Trophoblast cell (in vitro differentiated cells and primary cell): ENCODE data around the gene MYEOV.
A peak's percentile ranks its signal among the peaks of the same experiment; 100 is the strongest.

Experiments used
- DNase-seq, 2 donors: peaks; one replicate each; pipeline ENCODE4 v3.0.0-alpha.2; 2016
- H2AFZ ChIP-seq: 2 replicates; pipeline ENCODE4 v1.6.1; 2013; ENCODE audit warnings: low read length, moderate library complexity, mild to moderate bottlenecking; ENCODE audit not compliant: insufficient read depth, poor library complexity
- H2AK5ac ChIP-seq: 2 replicates; pipeline ENCODE4 v1.6.1; 2013; ENCODE audit warnings: mild to moderate bottlenecking, low read length
- H2BK120ac ChIP-seq: 2 replicates; pipeline ENCODE4 v1.6.1; 2013; ENCODE audit warnings: low read length, mild to moderate bottlenecking, moderate library complexity; ENCODE audit not compliant: insufficient read depth, poor library complexity
- H2BK12ac ChIP-seq: 2 replicates; pipeline ENCODE4 v1.6.1; 2013; ENCODE audit warnings: mild to moderate bottlenecking, low read length, moderate library complexity
- H2BK5ac ChIP-seq: 2 replicates; pipeline ENCODE4 v1.6.1; 2013; ENCODE audit warnings: low read length, low read depth, moderate library complexity, mild to moderate bottlenecking; ENCODE audit not compliant: poor library complexity
- H3K14ac ChIP-seq: 2 replicates; pipeline ENCODE4 v1.6.1; 2013; ENCODE audit warnings: mild to moderate bottlenecking, low read length
- H3K18ac ChIP-seq: 2 replicates; pipeline ENCODE4 v1.6.1; 2013; ENCODE audit warnings: mild to moderate bottlenecking, low read length
- H3K23ac ChIP-seq: 2 replicates; pipeline ENCODE4 v1.6.1; 2013; ENCODE audit warnings: low read length
- H3K27ac ChIP-seq: 2 replicates; pipeline ENCODE4 v1.5.1; 2013; ENCODE audit warnings: low read depth, mild to moderate bottlenecking, inconsistent platforms, low read length, moderate library complexity
- H3K27me3 ChIP-seq: 2 replicates; pipeline ENCODE4 v1.6.1; 2013; ENCODE audit warnings: inconsistent platforms, mild to moderate bottlenecking, low read length, moderate library complexity; ENCODE audit not compliant: insufficient read depth
- H3K36me3 ChIP-seq, 2 experiments: 1 replicate in 1 of 2; 2 replicates in 1 of 2; pipeline ENCODE4 v1.6.1; 2013; ENCODE audit warnings: low read length in 2 of 2, mild to moderate bottlenecking in 2 of 2, moderate library complexity in 1 of 2; ENCODE audit not compliant: insufficient read depth in 2 of 2, control insufficient read depth in 1 of 2
- H3K4ac ChIP-seq: 2 replicates; pipeline ENCODE4 v1.6.1; 2013; ENCODE audit warnings: low read depth, mild to moderate bottlenecking, low read length, moderate library complexity
- H3K4me1 ChIP-seq, 2 experiments: 1 replicate in 1 of 2; 2 replicates in 1 of 2; pipeline ENCODE4 v1.6.1; 2013; ENCODE audit warnings: low read length in 2 of 2, mild to moderate bottlenecking in 2 of 2, moderate library complexity in 1 of 2; ENCODE audit not compliant: insufficient read depth in 2 of 2, control insufficient read depth in 1 of 2
- H3K4me2 ChIP-seq: 2 replicates; pipeline ENCODE4 v1.6.1; 2013; ENCODE audit warnings: inconsistent platforms, mild to moderate bottlenecking, low read length, moderate library complexity
- H3K4me3 ChIP-seq: 2 replicates; pipeline ENCODE4 v1.5.1; 2013; ENCODE audit warnings: mild to moderate bottlenecking, low read depth, low read length, inconsistent platforms
- H3K79me1 ChIP-seq: one replicate; pipeline ENCODE4 v1.6.1; 2013; ENCODE audit warnings: low read length
- H3K79me2 ChIP-seq: 2 replicates; pipeline ENCODE4 v1.6.1; 2013; ENCODE audit warnings: low read length, mild to moderate bottlenecking; ENCODE audit not compliant: control insufficient read depth, insufficient read depth, poor library complexity
- H3K9ac ChIP-seq: 2 replicates; pipeline ENCODE4 v1.6.1; 2013; ENCODE audit warnings: mild to moderate bottlenecking, low read length
- H3K9me3 ChIP-seq: 2 replicates; pipeline ENCODE4 v1.6.1; 2013; ENCODE audit warnings: low read depth, mild to moderate bottlenecking, control low read depth, inconsistent platforms, low read length; ENCODE audit not compliant: insufficient read depth
- H4K12ac ChIP-seq: 2 replicates; pipeline ENCODE4 v1.6.1; 2013; ENCODE audit warnings: low read depth, mild to moderate bottlenecking, low read length, moderate library complexity
- H4K8ac ChIP-seq: 2 replicates; pipeline ENCODE4 v1.6.1; 2013; ENCODE audit warnings: low read depth, mild to moderate bottlenecking, low read length, moderate library complexity
- H4K91ac ChIP-seq: one replicate; pipeline ENCODE4 v1.6.1; 2013; ENCODE audit warnings: low read depth, mild to moderate bottlenecking, low read length, moderate library complexity
- WGBS: extraction: QIAGEN DNeasy Blood & Tissue Kit; methylation state at CpG from one replicate; pipeline ENCODE4 v1.1.7; 2013; ENCODE audit warnings: missing lambda C conversion rate; ENCODE audit not compliant: insufficient read length, insufficient coverage; ENCODE audit errors: extremely low coverage; 5-methylcytosine and 5-hydroxymethylcytosine counted together

Gene MYEOV

GRCh38 chr11:69274531-69275016 is 19.4 kb upstream of the MYEOV start:
- H2BK12ac ChIP-seq: no peak overlapping the region
- H4K91ac ChIP-seq: no peak overlapping the region
- no peak overlapping the region for H3K4me2 ChIP-seq
- no peaks in the 10 kb centered on the region for H3K36me3 ChIP-seq
- H2AFZ ChIP-seq: no peak overlapping the region
- H3K9ac ChIP-seq: no peak overlapping the region
- no peaks in the 10 kb centered on the region for H3K79me2 ChIP-seq
- H3K4me1 ChIP-seq: peaks cover 0 to 2% of the 10 kb centered on the region in 2 experiments
- H4K12ac ChIP-seq: no peak overlapping the region
- DNase-seq: peak; percentile 38 to 54
- H3K18ac ChIP-seq: no peak overlapping the region
- no peak overlapping the region for H3K4me3 ChIP-seq
- no peak overlapping the region for H2AK5ac ChIP-seq
- no peak overlapping the region for H3K14ac ChIP-seq
- no peak overlapping the region for H3K4ac ChIP-seq
- H2BK120ac ChIP-seq: no peak overlapping the region
- no peak overlapping the region for H3K23ac ChIP-seq
- no peak overlapping the region for H4K8ac ChIP-seq
- no peak overlapping the region for H2BK5ac ChIP-seq
- H3K79me1 ChIP-seq: no peaks in the 10 kb centered on the region
- peaks cover 3% of the 10 kb centered on the region for H3K9me3 ChIP-seq
- no CpG with 5 or more reads among the region's 8 CpGs for WGBS
- no peak overlapping the region for H3K27ac ChIP-seq
- H3K27me3 ChIP-seq: no peaks in the 10 kb centered on the region

GRCh38 chr11:69275178-69275577 is 18.8 kb upstream of the MYEOV start:
- H3K4me3 ChIP-seq: no peak overlapping the region

GRCh38 chr11:69276165-69276564 is 17.8 kb upstream of the MYEOV start:
- Histone ChIP-seq H3K4me3 (no peak overlapping the region), H2AK5ac (no peak overlapping the region), H3K4me2 (no peak overlapping the region), H2AFZ (no peak overlapping the region), H4K91ac (no peak overlapping the region), H3K79me2 (no peaks in the 10 kb centered on the region), H3K27me3 (no peaks in the 10 kb centered on the region), H4K8ac (no peak overlapping the region), H2BK5ac (no peak overlapping the region), H2BK12ac (no peak overlapping the region), H4K12ac (no peak overlapping the region), H3K18ac (no peak overlapping the region), H3K36me3 (no peaks in the 10 kb centered on the region), H3K79me1 (no peaks in the 10 kb centered on the region), H2BK120ac (no peak overlapping the region), H3K27ac (no peak overlapping the region), H3K4ac (no peak overlapping the region), H3K4me1 (peaks cover 0 to 2% of the 10 kb centered on the region in 2 experiments), H3K9ac (no peak overlapping the region), H3K9me3 (peaks cover 3% of the 10 kb centered on the region), H3K14ac (no peak overlapping the region), H3K23ac (no peak overlapping the region)
- WGBS: no CpG with 5 or more reads among the region's 3 CpGs
- DNase-seq: no peak

More at GRCh38 chr11:69275178-69275577, 18.8 kb upstream of the MYEOV start:
- no peak overlapping the region for H2AFZ ChIP-seq
- H4K8ac ChIP-seq: no peak overlapping the region
- H3K36me3 ChIP-seq: no peaks in the 10 kb centered on the region
- H4K91ac ChIP-seq: no peak overlapping the region
- no peaks in the 10 kb centered on the region for H3K27me3 ChIP-seq
- H3K4me2 ChIP-seq: no peak overlapping the region
- no peak overlapping the region for H3K18ac ChIP-seq
- no peak overlapping the region for H3K14ac ChIP-seq
- H3K79me1 ChIP-seq: no peaks in the 10 kb centered on the region
- H3K9me3 ChIP-seq: peaks cover 3% of the 10 kb centered on the region
- H4K12ac ChIP-seq: no peak overlapping the region
- H2AK5ac ChIP-seq: no peak overlapping the region
- no peaks in the 10 kb centered on the region for H3K79me2 ChIP-seq
- H3K9ac ChIP-seq: no peak overlapping the region
- no peak for DNase-seq
- no peak overlapping the region for H3K23ac ChIP-seq
- H2BK12ac ChIP-seq: no peak overlapping the region
- H3K4ac ChIP-seq: no peak overlapping the region
- H2BK5ac ChIP-seq: no peak overlapping the region
- peaks cover 0 to 2% of the 10 kb centered on the region in 2 experiments for H3K4me1 ChIP-seq
- no peak overlapping the region for H2BK120ac ChIP-seq
- H3K27ac ChIP-seq: no peak overlapping the region

GRCh38 chr11:69277074-69277809 is 16.7 kb upstream of the MYEOV start:
- Histone ChIP-seq H4K12ac (no peak overlapping the region), H3K23ac (no peak overlapping the region), H3K79me2 (no peaks in the 10 kb centered on the region), H3K27me3 (no peaks in the 10 kb centered on the region), H3K36me3 (no peaks in the 10 kb centered on the region), H3K4me3 (no peak overlapping the region), H3K4ac (no peak overlapping the region), H2BK120ac (no peak overlapping the region), H3K27ac (no peak overlapping the region), H3K4me2 (no peak overlapping the region), H4K8ac (no peak overlapping the region), H3K4me1 (peaks cover 0 to 2% of the 10 kb centered on the region in 2 experiments), H3K18ac (no peak overlapping the region), H3K9ac (no peak overlapping the region), H2BK5ac (no peak overlapping the region), H2AFZ (no peak overlapping the region), H3K9me3 (peaks cover 3% of the 10 kb centered on the region), H2AK5ac (no peak overlapping the region), H2BK12ac (no peak overlapping the region), H4K91ac (no peak overlapping the region), H3K79me1 (no peaks in the 10 kb centered on the region), H3K14ac (no peak overlapping the region)
- peak; percentile 38 to 39 for DNase-seq
- no CpG with 5 or more reads among the region's 12 CpGs for WGBS
